Measurements from ENCODE around the gene ECT2.

Gene ECT2

GRCh38 chr3:172707030-172707429, 43.5 kb upstream of the ECT2 start:
- no peaks in the 10 kb centered on the region for H3K9me3 ChIP-seq (ENCODE audit: low read depth, low read length)
- DNase-seq (ENCODE audit: low read depth, low spot score) = no peak
- no peak overlapping the region for H3K4me3 ChIP-seq
- no peaks in the 10 kb centered on the region for H3K36me3 ChIP-seq (ENCODE audit: insufficient read depth, low read length)
- no peak overlapping the region for H3K27ac ChIP-seq
- no peak for TF ChIP-seq FOXP2 (optimal IDR thresholded peaks at IDR 0.05; ENCODE audit: control extremely low read depth, extremely low read length, insufficient read depth)
- TF ChIP-seq POLR2AphosphoS5 (IDR thresholded peaks at IDR 0.05; ENCODE audit: borderline replicate concordance, low read depth, low read length) = no peak
- no peak for TF ChIP-seq EZH2 (IDR thresholded peaks at IDR 0.05)
- H3K9ac ChIP-seq (ENCODE audit: insufficient read length) = no peak overlapping the region

DNA sequence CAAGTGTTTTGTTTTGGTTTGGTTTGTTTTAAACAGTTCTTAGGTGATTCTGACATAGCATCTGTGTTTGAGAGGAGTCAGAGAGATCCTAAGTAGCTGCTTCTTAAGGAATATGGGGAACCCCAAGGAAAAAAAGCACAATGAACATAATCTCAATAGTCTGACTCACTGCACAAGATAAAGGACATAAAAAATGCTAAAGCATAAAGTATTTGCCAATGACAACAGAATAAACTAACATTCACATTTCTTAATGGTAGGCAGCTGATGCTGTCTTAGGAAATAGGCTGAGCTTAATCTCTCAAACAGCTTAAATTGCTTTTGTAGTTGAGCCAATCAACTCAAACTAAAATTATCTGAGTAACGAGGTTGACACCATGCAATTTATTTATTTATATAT, 42.6 kb upstream of the ECT2 start:
- TF ChIP-seq POLR2AphosphoS5 (IDR thresholded peaks at IDR 0.05; ENCODE audit: borderline replicate concordance, low read depth, low read length) (no peak), FOXP2 (optimal IDR thresholded peaks at IDR 0.05; ENCODE audit: control extremely low read depth, extremely low read length, insufficient read depth) (no peak), EZH2 (IDR thresholded peaks at IDR 0.05) (no peak)
- no peak overlapping the region for H3K4me3 ChIP-seq
- no peak overlapping the region for H3K9ac ChIP-seq (ENCODE audit: insufficient read length)
- H3K9me3 ChIP-seq (ENCODE audit: low read depth, low read length) = no peaks in the 10 kb centered on the region
- no peaks in the 10 kb centered on the region for H3K36me3 ChIP-seq (ENCODE audit: insufficient read depth, low read length)
- H3K27ac ChIP-seq = no peak overlapping the region
- no peak for DNase-seq (ENCODE audit: low read depth, low spot score)

GRCh38 chr3:172708921-172709773, 41.4 kb upstream of the ECT2 start:
- no peak for TF ChIP-seq FOXP2 (optimal IDR thresholded peaks at IDR 0.05; ENCODE audit: control extremely low read depth, extremely low read length, insufficient read depth)
- no peak for TF ChIP-seq POLR2AphosphoS5 (IDR thresholded peaks at IDR 0.05; ENCODE audit: borderline replicate concordance, low read depth, low read length)
- no peak for TF ChIP-seq EZH2 (IDR thresholded peaks at IDR 0.05)
- no peak overlapping the region for H3K27ac ChIP-seq
- H3K9me3 ChIP-seq (ENCODE audit: low read depth, low read length) = no peaks in the 10 kb centered on the region
- H3K4me3 ChIP-seq = no peak overlapping the region
- no peaks in the 10 kb centered on the region for H3K36me3 ChIP-seq (ENCODE audit: insufficient read depth, low read length)
- no peak for DNase-seq (ENCODE audit: low read depth, low spot score)
- H3K9ac ChIP-seq (ENCODE audit: insufficient read length) = no peak overlapping the region

GRCh38 chr3:172709774-172710663, 40.5 kb upstream of the ECT2 start:
- no peaks in the 10 kb centered on the region for H3K9me3 ChIP-seq (ENCODE audit: low read depth, low read length)
- TF ChIP-seq EZH2 (IDR thresholded peaks at IDR 0.05) = no peak
- no peak for TF ChIP-seq FOXP2 (optimal IDR thresholded peaks at IDR 0.05; ENCODE audit: control extremely low read depth, extremely low read length, insufficient read depth)
- TF ChIP-seq POLR2AphosphoS5 (IDR thresholded peaks at IDR 0.05; ENCODE audit: borderline replicate concordance, low read depth, low read length) = no peak
- no peak for DNase-seq (ENCODE audit: low read depth, low spot score)
- H3K9ac ChIP-seq (ENCODE audit: insufficient read length) = peak overlapping the region; percentile 49
- H3K36me3 ChIP-seq (ENCODE audit: insufficient read depth, low read length) = no peaks in the 10 kb centered on the region
- H3K27ac ChIP-seq = no peak overlapping the region
- H3K4me3 ChIP-seq = peak overlapping the region; percentile 92

- no peak for DNase-seq (ENCODE audit: low read depth, low spot score)
- no peak within 1 kb of the TSS for H3K27ac ChIP-seq
- TF ChIP-seq POLR2AphosphoS5 (IDR thresholded peaks at IDR 0.05; ENCODE audit: borderline replicate concordance, low read depth, low read length) (peak; percentile 80), EZH2 (IDR thresholded peaks at IDR 0.05) (no peak)
- H3K36me3 ChIP-seq (ENCODE audit: insufficient read depth, low read length) = no peaks in the 10 kb centered on the region
- peak within 1 kb of the TSS; percentile 92 for H3K4me3 ChIP-seq
- H3K9ac ChIP-seq (ENCODE audit: insufficient read length) = peak within 1 kb of the TSS; percentile 49
- no peaks in the 10 kb centered on the region for H3K9me3 ChIP-seq (ENCODE audit: low read depth, low read length)
These were observed 39.7 kb upstream of the ECT2 start, which contains the start of gene NCEH1 for GRCh38 chr3:172710664-172711453. NCEH1 (minus strand) TSS chr3:172711067; CDS start chr3:172710984, 83 bp downstream.

DNA sequence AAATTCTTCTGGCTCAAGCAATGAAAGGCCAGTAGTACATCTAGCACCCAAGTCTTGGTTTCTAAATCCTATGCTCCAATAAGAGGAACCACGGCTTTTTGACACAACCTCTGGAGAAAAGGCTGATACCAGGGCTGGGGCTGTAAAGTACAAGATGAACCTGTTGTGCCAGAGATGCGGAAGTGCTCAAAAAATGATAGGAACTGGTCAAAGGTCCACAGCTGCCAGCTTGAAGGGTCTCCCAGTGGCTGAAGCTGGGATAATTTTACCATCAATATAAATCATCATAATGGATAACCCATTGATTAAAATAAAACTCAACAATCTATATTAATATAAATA, 39.1 kb upstream of the ECT2 start:
- Histone ChIP-seq H3K27ac (no peak overlapping the region), H3K9ac (ENCODE audit: insufficient read length) (peak overlapping the region; percentile 49)
- DNase-seq (ENCODE audit: low read depth, low spot score) = no peak

GRCh38 chr3:172713316-172713715, 37.2 kb upstream of the ECT2 start:
- H3K27ac ChIP-seq = no peak overlapping the region
- H3K36me3 ChIP-seq (ENCODE audit: insufficient read depth, low read length) = no peaks in the 10 kb centered on the region
- H3K4me3 ChIP-seq = no peak overlapping the region
- no peak overlapping the region for H3K9ac ChIP-seq (ENCODE audit: insufficient read length)
- TF ChIP-seq FOXP2 (optimal IDR thresholded peaks at IDR 0.05; ENCODE audit: control extremely low read depth, extremely low read length, insufficient read depth) (no peak), EZH2 (IDR thresholded peaks at IDR 0.05) (no peak), POLR2AphosphoS5 (IDR thresholded peaks at IDR 0.05; ENCODE audit: borderline replicate concordance, low read depth, low read length) (no peak)
- DNase-seq (ENCODE audit: low read depth, low spot score) = no peak
- H3K9me3 ChIP-seq (ENCODE audit: low read depth, low read length) = no peaks in the 10 kb centered on the region

More for the DNA sequence above, 39.1 kb upstream of the ECT2 start:
- H3K36me3 ChIP-seq (ENCODE audit: insufficient read depth, low read length) = no peaks in the 10 kb centered on the region
- TF ChIP-seq POLR2AphosphoS5 (IDR thresholded peaks at IDR 0.05; ENCODE audit: borderline replicate concordance, low read depth, low read length) = no peak
- no peak for TF ChIP-seq FOXP2 (optimal IDR thresholded peaks at IDR 0.05; ENCODE audit: control extremely low read depth, extremely low read length, insufficient read depth)
- no peaks in the 10 kb centered on the region for H3K9me3 ChIP-seq (ENCODE audit: low read depth, low read length)
- H3K4me3 ChIP-seq = peak overlapping the region; percentile 92

DNA sequence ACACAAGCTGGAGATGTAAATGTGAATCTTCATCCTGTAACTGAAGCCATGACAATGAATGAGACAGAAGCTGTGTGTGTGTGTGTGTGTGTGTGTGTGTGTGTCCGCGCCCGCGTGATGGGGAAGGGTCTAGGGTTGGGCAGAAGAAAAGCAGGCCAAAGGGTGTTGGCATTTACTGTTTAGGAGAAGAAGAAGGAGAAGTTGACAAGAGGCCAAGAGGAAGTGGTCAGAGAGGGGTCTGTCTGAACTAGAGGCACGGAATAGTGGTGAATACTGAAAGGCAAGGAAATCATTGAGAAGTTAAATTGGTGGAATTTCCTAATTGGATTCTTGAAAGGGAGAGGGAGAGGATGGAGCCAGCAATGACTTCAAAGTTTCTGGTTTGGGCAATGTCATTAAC, 34.0 kb upstream of the ECT2 start:
- no peak for DNase-seq (ENCODE audit: low read depth, low spot score)
- TF ChIP-seq POLR2AphosphoS5 (IDR thresholded peaks at IDR 0.05; ENCODE audit: borderline replicate concordance, low read depth, low read length) (no peak), EZH2 (IDR thresholded peaks at IDR 0.05) (no peak), FOXP2 (optimal IDR thresholded peaks at IDR 0.05; ENCODE audit: control extremely low read depth, extremely low read length, insufficient read depth) (no peak)
- no peak overlapping the region for H3K27ac ChIP-seq
- no peaks in the 10 kb centered on the region for H3K36me3 ChIP-seq (ENCODE audit: insufficient read depth, low read length)
- H3K4me3 ChIP-seq = no peak overlapping the region
- no peak overlapping the region for H3K9ac ChIP-seq (ENCODE audit: insufficient read length)
- H3K9me3 ChIP-seq (ENCODE audit: low read depth, low read length) = no peaks in the 10 kb centered on the region
